H1 (cell line): Measurements from ENCODE around the gene ZC3H8. TPM values are rescaled to one million over a fixed set of nuclear protein-coding genes. Genes with fewer than 3 reads are reported as not detected.

Experiments used
- CTCF ChIA-PET: fragments of 300-600 bp; sonication (Branson Sonifier 250); formaldehyde crosslinking; loops from one replicate; lab custom pipeline; 2021; ENCODE audit not compliant: partially characterized antibody; lab: Charles Lee
- POLR2A ChIA-PET: fragments of 300-600 bp; sonication (Branson Sonifier 250); formaldehyde crosslinking; loops from one replicate; lab custom pipeline; 2021; ENCODE audit warnings: inconsistent platforms; ENCODE audit not compliant: partially characterized antibody; lab: Charles Lee
- DNase-seq, 2 experiments: peaks; one replicate each; pipeline versions ENCODE4 v3.0.0 to v3.0.0-alpha.2; 2010 to 2022; ENCODE audit warnings: low spot score in 2 of 2, low read depth in 1 of 2, mixed read lengths in 1 of 2
- FAIRE-seq: peaks from 2 replicates; lab custom pipeline; 2011; peaks lifted over from hg19 to GRCh38; lab: Jason Lieb, UNC
- H2AFZ ChIP-seq: 2 replicates; pipeline ENCODE4 v1.8.1; 2012; ENCODE audit warnings: low read length, inconsistent platforms
- H2AK5ac ChIP-seq: 2 replicates; pipeline ENCODE4 v1.6.1; 2013; ENCODE audit warnings: low read depth, low read length
- H2BK120ac ChIP-seq: replicated peaks from 2 replicates; pipeline ENCODE3; 2013; ENCODE audit warnings: low read depth, low read length, inconsistent platforms
- H2BK12ac ChIP-seq: 2 replicates; pipeline ENCODE4 v1.6.1; 2013; ENCODE audit warnings: low read depth, low read length
- H2BK15ac ChIP-seq: 2 replicates; pipeline ENCODE4 v1.6.1; 2013; ENCODE audit warnings: low read length
- H2BK20ac ChIP-seq: 2 replicates; pipeline ENCODE4 v1.6.1; 2013; ENCODE audit warnings: low read length
- H2BK5ac ChIP-seq: 2 replicates; pipeline ENCODE4 v1.6.1; 2013; ENCODE audit warnings: low read depth, low read length
- H3K14ac ChIP-seq: 2 replicates; pipeline ENCODE4 v1.6.1; 2013; ENCODE audit warnings: inconsistent platforms; ENCODE audit not compliant: insufficient read length
- H3K18ac ChIP-seq: 2 replicates; pipeline ENCODE4 v1.6.1; 2013; ENCODE audit warnings: low read length; ENCODE audit errors: extremely low read depth
- H3K23ac ChIP-seq: 2 replicates; pipeline ENCODE4 v1.6.1; 2013; ENCODE audit warnings: inconsistent platforms; ENCODE audit not compliant: insufficient read length
- H3K23me2 ChIP-seq: 2 replicates; pipeline ENCODE4 v1.6.1; 2013; ENCODE audit warnings: low read depth, low read length
- H3K27ac ChIP-seq: 2 replicates; pipeline ENCODE4 v1.6.1; 2011; ENCODE audit warnings: low read depth, low read length, inconsistent platforms
- H3K27me3 ChIP-seq, 4 experiments: replicated peaks in 1 of 4; 1 replicate in 1 of 4; 2 replicates in 3 of 4; pipeline versions ENCODE4 v1.6.1 to v1.8.1; 2011 to 2013; ENCODE audit warnings: low read length in 3 of 4, mild to moderate bottlenecking in 3 of 4, inconsistent platforms in 2 of 4, mixed read lengths in 2 of 4, moderate library complexity in 1 of 4; ENCODE audit not compliant: control insufficient read depth in 3 of 4, insufficient read depth in 3 of 4; ENCODE audit errors: extremely low read depth in 1 of 4
- H3K36me3 ChIP-seq, 4 experiments: 2 replicates each; pipeline versions ENCODE4 v1.6.1 to v1.8.1; 2011 to 2013; ENCODE audit warnings: mild to moderate bottlenecking in 4 of 4, low read length in 3 of 4, moderate library complexity in 2 of 4, control low read depth in 1 of 4, inconsistent platforms in 1 of 4; ENCODE audit not compliant: insufficient read depth in 4 of 4, control insufficient read depth in 2 of 4
- H3K4ac ChIP-seq: replicated peaks from 2 replicates; pipeline ENCODE3; 2013; ENCODE audit warnings: low read length, low read depth, mixed read lengths, inconsistent platforms; ENCODE audit not compliant: insufficient read length
- H3K4me1 ChIP-seq, 4 experiments: replicated peaks in 1 of 4; 1 replicate in 1 of 4; 2 replicates in 3 of 4; pipeline versions ENCODE4 v1.6.1 to v1.8.1; 2011 to 2013; ENCODE audit warnings: low read length in 3 of 4, inconsistent platforms in 2 of 4, mixed read lengths in 1 of 4; ENCODE audit not compliant: insufficient read depth in 4 of 4, control insufficient read depth in 3 of 4
- H3K4me2 ChIP-seq, 2 experiments: 2 replicates each; pipeline versions ENCODE4 v1.6.1 to v1.8.1; 2011 to 2013; ENCODE audit warnings: low read depth in 2 of 2, low read length in 2 of 2, control low read depth in 1 of 2, inconsistent platforms in 1 of 2, mild to moderate bottlenecking in 1 of 2; ENCODE audit not compliant: insufficient read depth in 1 of 2
- H3K4me3 ChIP-seq, 4 experiments: fragments of 200-600, 300-600 bp in 1 of 4; sonication (generic), shearing (Covaris generic), sonication (Bioruptor Twin) in 1 of 4; 2 replicates each; pipeline versions ENCODE4 v1.5.1 to v1.8.1; 2011 to 2016; ENCODE audit warnings: low read length in 4 of 4, low read depth in 3 of 4, control low read depth in 2 of 4, inconsistent platforms in 2 of 4, mild to moderate bottlenecking in 2 of 4, mixed read lengths in 1 of 4, moderate library complexity in 1 of 4; ENCODE audit not compliant: insufficient read depth in 2 of 4; ENCODE audit errors: extremely low read depth in 1 of 4
- H3K56ac ChIP-seq: replicated peaks from 2 replicates; pipeline ENCODE3; 2013; ENCODE audit warnings: low read depth, mild to moderate bottlenecking, mixed read lengths, low read length, inconsistent platforms; ENCODE audit not compliant: insufficient read length
- H3K79me1 ChIP-seq: 2 replicates; pipeline ENCODE4 v1.6.1; 2013; ENCODE audit warnings: low read depth, low read length, control low read depth
- H3K79me2 ChIP-seq, 2 experiments: 2 replicates each; pipeline versions ENCODE4 v1.6.1 to v1.8.1; 2012 to 2013; ENCODE audit warnings: low read length in 2 of 2, mild to moderate bottlenecking in 2 of 2, inconsistent platforms in 1 of 2; ENCODE audit not compliant: insufficient read depth in 2 of 2, control insufficient read depth in 1 of 2
- H3K9ac ChIP-seq, 4 experiments: replicated peaks in 1 of 4; 1 replicate in 1 of 4; 2 replicates in 3 of 4; pipeline versions ENCODE4 v1.6.1 to v1.8.1; 2011 to 2013; ENCODE audit warnings: low read depth in 3 of 4, low read length in 3 of 4, control low read depth in 2 of 4, mild to moderate bottlenecking in 2 of 4, moderate library complexity in 2 of 4, inconsistent platforms in 1 of 4; ENCODE audit errors: extremely low read depth in 1 of 4
- H3K9me3 ChIP-seq, 2 experiments: 2 replicates each; pipeline versions ENCODE4 v1.6.1 to v1.8.1; 2012 to 2013; ENCODE audit warnings: mild to moderate bottlenecking in 2 of 2, moderate library complexity in 2 of 2, control low read depth in 1 of 2, inconsistent platforms in 1 of 2, low read depth in 1 of 2, low read length in 1 of 2, mixed read lengths in 1 of 2; ENCODE audit not compliant: insufficient read depth in 2 of 2
- H4K20me1 ChIP-seq, 2 experiments: replicated peaks in 1 of 2; 2 replicates each; pipeline versions ENCODE3 to v1.8.1; 2011 to 2013; ENCODE audit warnings: inconsistent platforms in 2 of 2, low read length in 2 of 2, mild to moderate bottlenecking in 1 of 2; ENCODE audit not compliant: insufficient read depth in 2 of 2, control insufficient read depth in 1 of 2
- H4K5ac ChIP-seq: 2 replicates; pipeline ENCODE4 v1.6.1; 2013; ENCODE audit warnings: low read length, low read depth, mixed read lengths, inconsistent platforms; ENCODE audit not compliant: insufficient read length
- H4K8ac ChIP-seq: 2 replicates; pipeline ENCODE4 v1.8.0; 2013; ENCODE audit warnings: mild to moderate bottlenecking, moderate library complexity, low read length, inconsistent platforms; ENCODE audit not compliant: insufficient read depth; ENCODE audit errors: extremely low read depth
- H4K91ac ChIP-seq: replicated peaks from 2 replicates; pipeline ENCODE3; 2013; ENCODE audit warnings: low read length, mixed read lengths, inconsistent platforms; ENCODE audit not compliant: insufficient read length
- KDM1A ChIP-seq: fragments of 200-600, 300-600 bp; sonication (generic); IDR thresholded peaks from 2 replicates; pipeline ENCODE4 v1.7.1; 2016; ENCODE audit warnings: mild to moderate bottlenecking, low read length, borderline replicate concordance
- RAD21 ChIP-seq, 2 experiments: IDR thresholded peaks in 1 of 2; conservative IDR thresholded peaks in 1 of 2; 2 replicates each; pipeline ENCODE4 v1.6.1; 2011; ENCODE audit warnings: low read depth in 2 of 2, low read length in 2 of 2, improper control_type of control experiment in 1 of 2, inconsistent platforms in 1 of 2, mild to moderate bottlenecking in 1 of 2, moderate library complexity in 1 of 2
- WGBS, 2 experiments: shearing (Covaris generic) in 1 of 2; methylation state at CpG; one replicate each; pipeline versions ENCODE4 v1.1.6 to v1.1.7; 2013 to 2015; ENCODE audit warnings: low lambda C conversion rate in 2 of 2, mixed read lengths in 2 of 2, inconsistent platforms in 1 of 2, low coverage in 1 of 2, missing lambda C conversion rate in 1 of 2; ENCODE audit not compliant: insufficient replicate concordance in 2 of 2, insufficient coverage in 1 of 2, insufficient read length in 1 of 2; ENCODE audit errors: extremely low coverage in 1 of 2, missing lambda C conversion rate in 1 of 2; 5-methylcytosine and 5-hydroxymethylcytosine counted together
- polyA plus RNA-seq, 7 experiments: library from polyadenylated mRNA; depleted of rRNA in 3 of 7; stranded (reverse) in 5 of 7; unstranded in 2 of 7; fragments of >200 nt in 5 of 7; fragments of 200-250 nt in 2 of 7; gene quantifications; 1 replicate in 5 of 7; 2 replicates in 1 of 7; 4 replicates in 1 of 7; pipeline versions ENCODE4 v1.2.1 to v1.2.3, GENCODE V29; 2011 to 2013; ENCODE audit warnings: missing spikeins in 2 of 7, mixed read lengths in 2 of 7
- total RNA-seq: library from RNA; stranded (reverse); fragmentation: NEBNext Ultra II Directional; extraction: Animal tissue kit (Norgen Biotek cat#: 25700); gene quantifications from 2 replicates; pipeline ENCODE4 v1.2.1, GENCODE V29; 2021

The ZC3H8 gene
- total and polyA plus RNA-seq, 2 of the 8 experiments (the other 6 are each of a cell fraction or from before 2014, with no cell fraction given), result 1.9 to 7.1 TPM

DNA sequence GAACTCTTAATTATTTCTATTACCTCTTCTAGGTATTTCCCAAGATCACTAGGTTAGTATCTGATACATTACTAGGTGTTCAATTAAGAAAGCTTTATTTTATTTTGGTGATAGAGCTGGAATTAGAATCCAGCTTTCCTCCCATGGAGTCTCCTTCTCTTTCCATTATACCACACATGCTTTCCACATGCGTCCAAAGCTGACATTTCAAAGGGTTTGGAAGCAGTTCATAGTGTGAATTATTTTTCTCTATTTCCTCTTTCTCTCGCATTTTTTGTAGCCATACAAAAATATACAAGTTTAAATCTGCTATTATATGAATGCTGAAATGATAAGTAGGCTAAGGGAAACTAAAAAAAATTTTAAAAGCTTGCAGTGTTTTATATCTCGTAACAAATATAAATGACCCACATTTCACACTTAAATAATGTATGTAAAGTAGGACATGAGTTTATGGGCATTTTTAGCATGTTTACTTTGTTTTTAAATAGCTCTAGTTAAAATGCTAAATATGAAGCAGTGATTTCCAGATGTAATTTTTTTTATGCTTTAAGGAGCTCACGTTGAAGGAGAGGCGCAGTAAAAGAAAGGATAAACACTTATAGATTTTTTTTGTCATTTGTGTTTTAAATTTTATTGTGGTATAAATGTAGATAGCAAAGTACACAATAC, 40.7 kb upstream of the ZC3H8 start:
- DNase-seq, result no peak
- H3K23me2 ChIP-seq, result no peaks in the 10 kb centered on the region
- no peak overlapping the region for H3K27ac ChIP-seq
- H3K4me3 ChIP-seq, result no peak overlapping the region
- 87% methylated on average over 5 of the region's 5 CpGs; no CpG with 5 or more reads in 1 of the 2 experiments for WGBS, 2 experiments
- no peaks in the 10 kb centered on the region for H3K27me3 ChIP-seq
- no peak overlapping the region for H2BK12ac ChIP-seq
- no peak overlapping the region for H4K91ac ChIP-seq
- H3K18ac ChIP-seq, result no peak overlapping the region
- H4K20me1 ChIP-seq, result no peaks in the 10 kb centered on the region
- H2BK5ac ChIP-seq, result no peak overlapping the region
- H2BK20ac ChIP-seq, result no peak overlapping the region
- no peaks in the 10 kb centered on the region for H3K79me1 ChIP-seq
- POLR2A ChIA-PET, result no interaction called here
- no peaks in the 10 kb centered on the region for H3K79me2 ChIP-seq
- no peak overlapping the region for H3K4me2 ChIP-seq
- H3K9ac ChIP-seq, result no peak overlapping the region
- H3K14ac ChIP-seq, result no peak overlapping the region
- H3K23ac ChIP-seq, result no peak overlapping the region
- no peak overlapping the region for H3K56ac ChIP-seq
- no peak overlapping the region for H2BK15ac ChIP-seq
- no peaks in the 10 kb centered on the region for H3K4me1 ChIP-seq
- no peaks in the 10 kb centered on the region for H3K36me3 ChIP-seq
- H2AK5ac ChIP-seq, result no peak overlapping the region
- no peak overlapping the region for H4K5ac ChIP-seq
- TF ChIP-seq KDM1A (no peak), RAD21 (IDR thresholded peaks at IDR 0.05 in 1 of 2, conservative IDR thresholded peaks at IDR 0.05 in 1 of 2; ENCODE audit: low read depth in 2 of 2, low read length in 2 of 2) (no peak)
- no peak for FAIRE-seq
- H2BK120ac ChIP-seq, result no peak overlapping the region
- no peak overlapping the region for H3K4ac ChIP-seq
- CTCF ChIA-PET, result interaction anchor here (0.6 kb wide), 1 partner anchor 1202 kb away, joined by 3 read pairs; no protein-coding TSS in a partner anchor
- H4K8ac ChIP-seq, result no peak overlapping the region
- no peak overlapping the region for H2AFZ ChIP-seq
- H3K9me3 ChIP-seq, result no peaks in the 10 kb centered on the region
